Central memory CD4-positive, alpha-beta T cell (primary cell): Measurements from ENCODE around the gene FOSL2.

Experiments used
- DNase-seq: peaks from one replicate; pipeline ENCODE4 v3.0.0; 2022
- total RNA-seq, 3 experiments: gene quantifications; one replicate each; lab custom pipeline; 2026; lab: John Stamatoyannopoulos, UW

Gene FOSL2
- total RNA-seq = 15.6 to 85.1 (median 70.4) reads per million in 3 experiments

DNA sequence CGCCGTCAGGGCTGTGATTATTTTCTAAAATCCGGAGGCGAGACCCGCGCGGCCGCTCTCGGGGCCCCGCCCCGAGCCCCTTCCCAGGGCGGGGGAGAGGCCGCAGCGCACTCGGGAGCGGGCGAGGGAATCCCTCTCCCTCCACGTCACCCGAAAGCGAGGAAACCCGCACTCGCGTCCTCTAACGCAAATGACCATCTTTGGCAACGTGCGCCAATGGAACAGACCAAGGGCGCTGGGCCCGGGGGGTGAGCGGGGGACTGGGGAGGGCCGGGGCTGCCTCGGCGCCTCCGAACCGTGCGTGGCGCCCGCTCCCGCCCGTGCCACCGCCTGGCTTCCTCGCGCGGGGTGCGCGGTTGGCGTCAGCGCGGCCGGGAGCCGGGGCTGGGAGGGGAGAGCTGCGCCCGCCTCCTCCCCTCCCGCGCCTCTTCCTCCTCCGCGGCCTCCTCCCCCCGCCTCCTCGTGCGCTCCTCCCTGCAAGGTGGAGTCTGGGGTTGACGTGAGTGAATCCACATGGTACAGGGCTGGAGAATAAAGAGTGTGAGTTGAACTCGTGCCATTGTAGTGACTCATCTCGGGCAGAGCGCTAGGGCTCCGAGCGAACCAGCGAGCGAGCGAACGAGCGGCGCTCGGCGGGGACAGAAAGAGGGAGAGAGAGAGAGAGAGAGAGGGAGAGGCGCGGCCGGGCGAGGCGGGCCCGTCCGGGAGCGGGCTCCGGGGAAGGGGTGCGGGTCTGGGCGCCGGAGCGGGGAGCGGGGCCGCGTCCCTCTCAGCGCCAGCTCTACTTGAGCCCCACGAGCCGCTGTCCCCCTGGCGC is at the start of gene FOSL2:
FOSL2 (plus strand) TSS at position 562 of the 817 bp plus-strand sequence. CDS start 863 bp downstream, outside the sequence.
- peak; percentile 98 for DNase-seq

DNA sequence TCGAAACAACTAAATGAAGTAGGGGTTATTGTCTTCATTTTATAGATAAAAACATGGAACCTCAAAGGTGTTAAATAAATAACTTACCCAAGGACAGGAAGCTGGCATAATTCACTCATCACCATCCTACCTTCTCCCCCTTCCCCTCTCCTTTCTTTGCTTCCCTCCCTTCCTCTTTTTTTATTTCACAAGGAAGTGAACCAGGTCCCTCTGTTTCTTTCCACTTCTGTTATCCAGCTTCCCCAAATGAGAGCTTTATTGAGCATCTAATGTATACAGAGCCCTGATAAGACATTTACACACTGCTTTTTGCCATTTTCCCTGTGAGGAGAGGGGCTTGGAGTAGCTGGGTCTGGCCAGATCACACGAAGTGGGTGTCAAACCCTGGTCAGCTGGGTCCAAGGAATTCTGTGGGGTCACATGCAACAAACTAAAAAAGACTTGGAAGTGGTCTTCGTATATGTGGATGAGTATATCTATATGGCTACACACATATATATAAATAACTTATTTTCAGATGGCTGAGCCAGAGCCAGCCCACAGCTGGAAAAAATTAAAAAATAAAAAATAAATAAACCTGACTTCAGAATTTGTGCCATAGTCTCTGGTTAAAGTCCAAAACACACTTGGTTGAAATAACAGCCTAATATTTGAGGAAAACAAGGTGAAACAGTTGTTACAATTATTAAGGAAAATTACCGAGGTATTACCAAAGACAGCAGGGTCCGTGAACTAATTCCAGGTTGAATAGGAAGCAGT is 49.3 kb upstream of the FOSL2 start:
- no peak for DNase-seq

DNA sequence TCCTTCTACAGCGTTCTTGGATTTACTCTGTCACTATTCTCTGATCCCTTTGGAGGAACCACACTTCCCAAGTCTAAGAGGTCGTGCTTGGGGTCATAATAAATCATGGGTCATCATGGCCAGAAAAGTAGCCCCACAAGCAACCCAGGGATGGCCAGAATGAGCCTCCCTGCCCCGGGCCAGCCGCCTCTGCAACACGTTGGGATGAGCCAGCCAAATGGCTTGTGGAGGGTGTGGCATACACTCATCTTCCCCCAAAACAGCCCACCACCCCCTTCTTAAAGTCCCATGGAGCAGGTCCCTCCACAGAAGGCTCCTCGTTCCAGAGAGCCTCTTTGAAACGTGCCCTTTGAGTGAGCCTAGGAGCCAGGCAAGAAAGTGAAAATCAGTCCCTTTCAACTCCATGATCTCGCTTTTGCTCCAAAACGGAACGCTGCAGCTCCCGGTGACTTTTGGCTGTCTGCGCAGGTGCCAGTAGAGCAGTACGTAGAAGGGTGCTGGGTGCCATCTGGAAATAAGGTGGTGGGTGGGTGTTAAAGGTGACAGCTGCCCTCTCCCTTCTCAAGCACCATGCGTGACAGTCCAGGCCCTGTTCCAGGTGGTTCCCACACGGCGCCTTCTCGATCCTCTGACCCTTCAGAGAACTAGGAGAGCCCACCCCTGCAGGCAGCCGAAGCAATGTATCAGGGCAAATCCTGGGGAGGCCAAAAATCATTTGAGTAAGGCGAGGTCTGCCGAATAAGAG is 48.5 kb upstream of the FOSL2 start:
- no peak for DNase-seq

DNA sequence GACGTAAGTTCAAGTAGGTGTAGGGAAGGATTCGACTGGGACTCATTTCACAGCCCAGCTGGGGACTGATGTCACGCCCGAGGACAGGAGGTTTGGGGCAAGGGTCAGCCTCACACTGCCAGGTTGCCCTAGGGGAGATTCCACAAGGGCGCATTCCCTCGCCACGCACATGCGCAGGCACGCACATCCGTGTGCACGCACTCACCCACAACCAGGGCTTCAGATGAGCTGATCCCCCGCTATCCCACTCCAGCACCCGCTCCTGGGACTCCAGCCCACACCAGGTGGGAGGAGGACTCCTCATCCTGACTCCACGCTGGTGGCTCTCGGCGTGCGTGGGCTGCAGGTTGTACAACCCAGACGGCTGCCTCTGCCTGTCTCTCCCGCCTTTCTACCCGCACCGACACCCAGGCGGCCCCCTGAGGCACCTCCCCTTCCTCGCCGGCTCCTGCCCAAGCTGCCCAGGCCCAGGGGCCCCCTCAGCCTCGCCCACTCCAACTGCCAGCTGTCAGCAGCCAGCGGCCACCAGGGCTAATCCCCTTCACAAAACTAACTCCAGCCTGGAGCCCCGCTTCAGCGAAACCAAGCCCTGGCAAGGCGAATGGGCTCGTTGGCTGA is 47.8 kb upstream of the FOSL2 start:
- no peak for DNase-seq

DNA sequence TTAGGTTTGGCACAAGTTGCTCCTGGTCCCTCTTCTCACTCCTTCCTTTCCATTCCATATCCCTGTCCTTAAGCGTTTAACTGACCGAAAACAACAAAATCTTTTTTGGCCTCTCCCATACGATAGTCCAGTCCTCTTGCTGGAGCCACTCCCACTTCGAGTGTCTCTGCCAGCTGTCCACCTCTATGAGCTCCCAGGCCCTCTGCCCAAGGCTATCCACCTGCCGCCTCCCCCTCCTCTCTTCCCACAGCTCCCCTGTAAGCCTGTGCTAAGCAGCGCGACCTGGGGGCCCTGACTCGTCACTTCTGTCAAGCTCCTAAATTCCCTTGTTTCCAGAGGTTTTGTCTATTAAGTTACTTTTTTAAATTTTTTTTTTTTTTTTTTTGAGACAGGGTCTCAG is 47.0 kb upstream of the FOSL2 start:
- DNase-seq = no peak

DNA sequence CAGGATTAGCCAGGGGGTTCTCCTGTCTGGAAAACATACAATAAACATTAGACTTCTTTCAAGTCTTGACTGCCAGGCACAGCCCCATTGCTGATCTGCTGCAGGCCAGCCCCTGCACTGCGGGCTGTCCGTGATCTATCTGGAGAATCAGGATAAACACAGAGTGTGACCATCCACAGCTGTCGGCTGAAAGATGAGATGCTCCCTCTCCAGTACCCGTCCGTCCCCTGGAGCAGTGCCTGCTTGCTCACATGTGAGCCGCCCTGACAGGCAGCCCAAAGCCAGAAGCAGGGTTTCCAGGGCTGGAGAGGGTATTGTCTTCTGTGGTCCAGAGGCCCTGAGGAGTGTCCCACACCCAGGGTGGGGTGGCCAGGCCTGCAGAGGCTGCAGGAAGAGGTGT is 46.1 kb upstream of the FOSL2 start:
- DNase-seq = no peak

DNA sequence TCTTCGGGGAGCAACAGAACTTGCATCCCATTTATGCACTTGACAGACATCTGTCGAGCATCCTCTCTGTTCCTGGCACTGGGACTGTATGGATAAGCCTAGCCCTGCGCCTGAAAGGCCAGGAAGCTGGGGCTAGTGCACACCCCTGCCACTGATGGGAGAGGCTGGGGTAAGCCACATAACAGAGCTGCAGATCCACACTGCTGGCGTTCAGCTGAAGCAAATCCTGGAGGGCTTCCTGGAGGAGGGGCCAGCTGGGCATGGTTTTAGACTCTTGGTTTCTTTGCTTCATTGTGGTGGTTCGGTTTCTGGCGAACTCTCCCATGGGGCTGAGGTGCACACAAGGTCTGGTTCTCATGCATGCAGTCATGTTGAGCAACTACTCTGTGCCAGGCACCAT is 45.5 kb upstream of the FOSL2 start:
- no peak for DNase-seq

DNA sequence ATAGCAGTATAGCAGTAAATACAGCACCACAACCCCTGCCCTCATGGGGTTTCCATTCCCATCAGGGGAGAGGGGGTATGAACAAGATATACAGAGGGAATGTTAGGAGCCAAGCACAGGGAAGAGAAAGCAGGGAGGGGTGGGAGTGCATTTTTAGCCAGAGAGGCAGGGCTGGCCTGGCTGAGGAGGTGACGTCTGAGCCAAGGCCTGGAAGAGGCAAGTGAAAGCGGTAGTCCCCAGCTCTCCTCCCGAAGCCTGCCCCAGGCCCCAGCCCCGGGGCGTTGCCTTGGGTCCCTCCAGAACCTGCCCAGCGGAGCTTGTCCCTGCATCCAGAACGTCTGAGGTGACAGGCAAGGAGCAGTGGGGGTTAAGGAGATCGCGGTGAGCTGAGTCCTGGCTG is 45.1 kb upstream of the FOSL2 start:
- DNase-seq = no peak

DNA sequence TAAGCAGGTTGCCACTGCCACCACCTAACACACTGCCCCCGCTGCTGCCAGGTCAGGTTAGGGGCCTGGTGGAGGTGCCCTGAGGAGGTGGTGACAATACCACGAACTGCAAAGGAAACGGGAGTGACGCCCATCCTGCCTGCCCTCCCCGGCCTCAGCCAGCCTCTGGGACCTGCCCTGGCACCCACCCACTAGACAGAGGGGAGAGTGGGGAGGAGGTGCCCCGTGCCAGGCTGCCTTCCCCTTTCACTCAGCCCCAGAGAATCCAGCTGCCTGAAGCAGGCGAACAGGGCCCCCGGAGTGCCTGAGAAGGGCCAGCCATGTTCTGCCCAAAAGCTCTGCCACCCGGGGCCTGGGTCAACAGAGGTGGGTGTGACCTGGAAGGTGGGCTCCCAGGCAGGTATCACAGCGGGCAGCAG is 44.5 kb upstream of the FOSL2 start:
- peak; percentile 76 for DNase-seq

DNA sequence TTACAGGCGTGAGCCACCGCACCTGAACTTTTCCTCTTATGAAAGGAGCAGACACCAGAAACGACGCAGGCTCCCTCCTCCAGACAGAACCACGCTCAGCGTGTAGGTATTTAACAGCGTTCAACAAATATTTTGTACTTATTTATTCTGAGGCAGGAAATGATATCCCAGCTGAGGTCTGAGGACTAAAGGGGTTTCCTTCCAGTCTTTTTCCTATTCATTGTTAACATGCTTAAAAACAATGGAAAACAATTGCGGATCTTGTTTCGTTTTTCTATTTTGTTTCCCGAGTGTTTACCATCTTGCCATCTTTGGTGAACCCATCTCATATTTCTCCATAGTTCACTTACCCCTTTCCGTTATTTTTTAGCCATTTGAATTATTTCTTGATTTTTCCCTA is 43.7 kb upstream of the FOSL2 start:
- no peak for DNase-seq

DNA sequence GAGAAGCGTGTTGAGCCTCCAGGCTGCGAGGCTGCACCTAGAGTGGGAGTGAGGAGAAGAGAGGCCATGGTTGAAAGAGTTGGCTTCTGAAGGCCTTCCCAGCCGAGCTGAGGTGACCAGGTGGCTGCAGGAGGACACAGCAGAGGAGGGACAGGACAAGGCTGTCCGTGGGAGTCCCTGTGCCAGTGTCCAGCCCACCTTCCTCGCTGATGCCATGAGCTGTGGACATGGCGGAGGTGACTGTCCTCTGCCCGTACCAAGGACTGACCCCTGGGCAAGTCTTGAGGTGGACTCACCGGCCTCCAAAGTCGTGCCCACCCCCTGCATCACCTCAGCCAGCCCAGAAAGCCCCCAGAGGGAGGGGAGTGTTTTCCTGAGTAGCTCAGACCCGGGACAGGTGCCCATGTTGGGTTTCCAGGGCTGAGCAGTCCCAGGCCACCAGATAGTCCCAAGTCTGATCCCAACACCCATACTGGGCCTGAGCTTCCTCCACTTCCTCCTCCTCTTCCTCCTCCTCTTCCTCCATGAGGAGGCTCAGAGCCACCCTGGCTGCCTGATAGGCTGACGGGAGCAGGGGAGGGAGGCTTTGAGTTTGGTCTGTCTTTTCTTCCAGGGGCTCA is 43.0 kb upstream of the FOSL2 start:
- no peak for DNase-seq

DNA sequence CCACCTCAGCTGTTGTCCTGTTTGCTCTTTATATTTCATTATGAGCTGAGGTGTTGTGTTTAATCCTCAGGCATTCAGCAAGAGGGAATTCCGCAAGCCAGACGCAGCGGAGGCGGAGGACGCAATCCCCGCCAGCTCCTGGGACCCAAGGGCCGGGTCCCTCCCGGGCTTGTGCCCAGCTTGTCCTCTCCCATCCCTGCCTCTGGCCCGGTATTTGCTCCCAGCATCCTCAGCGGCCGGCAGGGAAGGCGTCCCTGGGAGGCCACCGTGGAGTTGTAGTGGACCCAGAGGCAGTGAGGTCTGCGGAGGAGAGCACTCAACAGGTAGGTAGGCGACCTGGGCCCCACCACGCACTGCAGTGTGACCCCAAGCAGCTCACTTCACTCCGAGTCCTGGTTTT is 42.5 kb upstream of the FOSL2 start:
- no peak for DNase-seq

DNA sequence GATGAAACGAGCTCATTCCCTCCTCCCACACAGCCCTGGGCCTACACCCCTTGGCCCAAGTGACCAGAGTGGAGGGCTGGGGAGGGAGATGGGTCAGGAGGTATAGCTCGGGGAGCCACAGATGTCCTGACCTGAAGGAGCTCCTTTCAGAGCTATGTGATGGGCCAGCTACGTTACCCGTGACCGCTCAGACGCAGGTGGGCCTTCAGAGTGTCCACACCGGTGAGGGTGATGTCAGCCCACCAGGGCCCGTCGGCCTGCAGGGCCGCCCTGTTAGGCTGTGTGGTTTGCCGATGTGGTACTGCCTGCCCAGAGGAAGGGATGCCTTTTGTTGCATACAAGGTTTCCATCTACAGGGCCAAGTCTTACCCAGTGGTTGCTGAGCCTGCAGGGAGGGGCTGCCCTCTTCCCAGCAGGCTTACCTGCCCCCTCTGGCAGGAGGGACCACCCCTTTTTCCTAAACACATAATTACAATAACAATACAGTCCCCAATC is 41.8 kb upstream of the FOSL2 start:
- DNase-seq = no peak

DNA sequence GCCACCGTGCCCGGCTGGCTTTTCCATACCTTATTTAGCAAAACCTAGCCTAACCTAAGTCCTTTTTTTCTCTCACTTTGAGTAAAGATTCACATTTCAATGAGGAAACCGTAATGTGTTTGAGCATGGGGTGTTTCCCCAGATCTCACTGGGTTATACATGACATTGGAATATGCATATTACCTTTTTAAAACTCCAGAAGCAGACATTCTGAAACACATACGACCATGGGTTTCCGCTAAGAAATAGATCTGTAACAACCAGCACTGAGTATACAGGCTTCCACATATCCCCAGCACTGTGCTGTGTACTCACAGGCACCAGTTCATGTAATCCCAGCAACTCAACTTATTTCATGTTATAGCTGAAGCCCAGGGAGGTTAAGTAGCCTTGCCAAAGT is 41.0 kb upstream of the FOSL2 start:
- no peak for DNase-seq

DNA sequence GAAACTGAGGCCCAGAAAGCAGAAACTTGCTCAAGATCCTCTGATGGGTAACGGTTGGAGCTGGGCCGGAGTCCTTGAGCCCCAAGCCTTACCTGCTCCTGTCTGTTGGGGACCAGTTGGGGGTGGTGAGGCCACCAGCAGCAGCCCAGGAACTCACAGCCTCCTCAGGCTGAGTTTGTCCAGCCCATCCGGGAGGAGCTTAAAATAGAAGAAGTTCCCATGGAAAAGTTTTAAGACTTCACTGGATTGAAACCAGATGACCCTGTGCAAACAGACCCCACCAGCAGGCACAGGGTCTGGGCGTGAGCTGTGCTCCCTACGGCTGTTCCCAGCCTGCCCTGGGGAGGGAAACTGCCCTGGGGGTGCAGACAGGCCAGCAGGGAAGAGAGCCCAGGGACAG is 40.6 kb upstream of the FOSL2 start:
- DNase-seq = no peak

DNA sequence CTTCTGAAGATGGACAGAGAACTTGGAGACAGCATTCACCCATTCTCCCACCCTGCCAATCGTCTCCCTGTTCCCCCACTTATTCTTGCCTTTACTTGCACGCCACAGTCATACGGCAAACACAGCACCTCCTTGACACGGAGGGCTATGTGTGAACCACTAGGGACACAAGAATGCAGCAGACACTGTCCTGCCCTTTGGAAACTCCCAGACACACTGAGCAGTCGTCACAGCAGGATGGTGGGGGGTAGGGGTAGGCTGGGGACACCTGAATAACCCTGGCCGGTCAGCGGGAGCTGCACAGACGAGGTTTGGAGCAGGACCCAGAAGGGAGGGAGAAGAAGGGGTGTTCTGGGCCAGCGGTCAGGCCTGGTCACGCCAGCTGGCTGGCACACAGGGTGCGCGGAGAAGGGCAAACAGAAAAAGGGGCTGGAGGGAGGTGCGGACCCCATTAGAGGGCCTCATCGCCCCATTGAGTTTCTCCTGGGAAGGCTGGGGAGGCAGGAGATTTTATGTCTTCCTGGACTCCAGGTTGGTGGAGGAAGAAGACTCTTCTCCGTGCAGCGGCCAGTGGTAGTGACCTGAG is 40.0 kb upstream of the FOSL2 start:
- no peak for DNase-seq

DNA sequence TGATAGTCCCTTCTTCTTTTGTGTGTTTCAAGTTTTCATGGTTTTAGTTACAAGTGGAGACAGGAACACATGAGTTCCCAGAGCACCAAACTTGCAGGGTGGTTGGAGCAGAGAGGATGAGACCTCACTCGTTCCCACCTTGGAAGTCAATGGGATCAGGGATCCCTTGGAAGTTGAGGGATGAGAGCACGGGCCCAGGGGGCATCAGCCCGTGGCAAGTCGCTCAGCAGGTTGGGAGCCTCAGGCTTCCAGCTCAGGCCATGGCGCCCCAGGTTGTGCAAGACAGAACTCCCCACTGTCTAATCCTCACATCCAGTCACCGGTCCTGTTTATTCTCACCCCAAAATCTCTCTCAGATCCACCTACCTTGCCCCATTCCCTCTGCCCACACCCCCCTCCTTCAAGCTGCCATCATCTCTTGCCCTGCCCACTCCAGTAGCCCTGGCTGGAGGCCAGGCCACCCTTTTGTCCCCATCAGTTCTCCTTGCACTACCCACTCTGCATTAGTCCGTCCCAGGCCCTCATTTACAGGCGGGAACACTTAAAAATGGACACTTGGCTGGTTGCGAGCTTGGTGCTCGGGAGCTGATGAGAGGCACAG is 37.6 kb upstream of the FOSL2 start:
- no peak for DNase-seq

DNA sequence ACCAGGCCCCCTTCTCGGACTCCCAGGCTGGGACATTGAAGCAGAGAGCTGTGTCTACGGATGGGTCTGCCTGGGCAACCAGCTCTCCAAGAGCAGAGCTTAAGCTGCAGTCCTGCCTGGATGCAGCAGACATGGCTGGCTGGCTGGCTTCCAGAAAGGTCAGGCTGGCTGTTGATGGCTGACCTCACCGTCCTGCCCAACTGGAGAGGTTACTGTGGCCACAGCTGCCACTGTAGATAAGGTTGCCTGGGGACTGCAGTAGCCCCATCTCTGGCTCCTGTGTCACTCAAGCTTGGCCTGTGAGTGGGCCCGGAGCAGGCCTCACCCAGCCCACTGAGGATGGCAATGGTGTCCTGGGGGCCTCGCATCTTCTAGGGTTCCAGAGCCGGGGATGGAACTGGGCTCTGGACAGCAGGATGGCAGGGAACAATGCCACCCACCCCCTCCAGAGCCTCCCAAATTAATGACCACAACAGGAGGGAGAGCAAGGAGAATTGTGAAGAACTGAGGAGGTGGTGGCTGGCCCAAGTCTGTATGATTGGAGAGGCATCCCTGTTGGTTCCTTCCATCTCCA is 37.0 kb upstream of the FOSL2 start:
- no peak for DNase-seq

DNA sequence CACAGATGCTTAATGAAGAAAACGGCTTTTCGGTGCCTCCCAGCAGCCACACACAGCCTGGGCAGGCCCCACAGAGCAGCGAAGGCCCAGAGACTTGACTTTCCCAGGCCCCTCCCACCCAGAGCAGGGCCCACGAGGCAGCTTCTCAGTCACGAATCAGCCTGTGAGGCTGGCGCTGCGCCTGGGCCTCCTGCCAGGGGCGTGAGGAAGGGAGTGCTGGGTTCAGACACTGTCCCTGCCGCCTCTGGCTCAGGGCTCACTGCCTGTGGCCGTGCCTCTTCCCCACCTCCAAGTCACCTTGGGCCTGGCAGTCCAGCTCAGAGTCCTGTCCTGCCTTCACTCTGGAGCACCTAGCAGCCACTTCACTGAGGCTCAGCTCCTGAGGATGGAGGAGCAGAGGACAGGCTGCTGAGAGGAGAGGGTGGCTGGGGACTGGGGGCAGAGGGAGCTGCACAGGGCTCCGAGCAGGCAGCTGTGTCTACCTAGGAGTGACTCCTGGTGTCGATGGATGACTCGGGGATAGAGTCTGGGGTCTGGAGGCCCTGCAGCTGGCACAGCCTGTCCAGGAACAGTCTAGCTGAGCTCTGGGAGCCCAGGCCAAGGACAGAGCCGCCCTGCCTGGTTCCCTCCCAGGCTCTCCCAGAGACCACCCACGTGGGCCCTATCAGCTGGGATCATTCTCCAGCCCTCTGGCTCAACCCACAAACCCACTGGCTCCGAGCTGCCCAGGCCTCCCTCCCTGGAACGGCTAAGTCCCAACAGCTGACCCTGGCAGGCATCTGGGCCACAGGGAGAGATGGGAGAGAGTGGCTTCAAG is 36.4 kb upstream of the FOSL2 start:
- peak; percentile 18 for DNase-seq

DNA sequence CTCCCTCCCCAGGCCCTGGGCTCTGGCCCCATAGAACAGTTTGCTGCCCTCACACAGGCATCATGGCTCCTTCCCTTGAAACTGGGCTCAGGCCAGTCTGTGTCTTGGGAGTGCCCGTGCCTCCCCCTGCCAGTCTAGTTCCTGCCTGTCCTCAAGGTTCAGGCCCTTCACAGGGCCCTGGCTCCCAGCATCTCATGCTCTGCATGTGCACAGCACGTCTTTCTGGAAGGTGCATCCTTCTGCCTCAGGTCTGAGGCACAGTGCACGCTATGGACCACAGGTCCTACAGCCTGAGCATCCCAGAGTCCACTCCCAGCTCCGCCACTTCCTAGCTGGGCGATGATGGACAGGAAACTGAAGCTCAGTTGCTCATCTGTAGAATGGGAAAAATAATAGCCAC is 35.6 kb upstream of the FOSL2 start:
- no peak for DNase-seq
